NCI-H748 treated with DMSO at 0.1 percent for 48 hours (cell line): ENCODE data around the gene ADGRL3.
"Not testable (repeated sequence)": the region's sequence is repeated elsewhere in the genome, so short reads cannot be mapped to it uniquely, and the experiment has no call there.

Experiments
- DNase-seq: peaks from one replicate; lab custom pipeline; 2025; lab: John Stamatoyannopoulos, UW

The ADGRL3 gene

DNA sequence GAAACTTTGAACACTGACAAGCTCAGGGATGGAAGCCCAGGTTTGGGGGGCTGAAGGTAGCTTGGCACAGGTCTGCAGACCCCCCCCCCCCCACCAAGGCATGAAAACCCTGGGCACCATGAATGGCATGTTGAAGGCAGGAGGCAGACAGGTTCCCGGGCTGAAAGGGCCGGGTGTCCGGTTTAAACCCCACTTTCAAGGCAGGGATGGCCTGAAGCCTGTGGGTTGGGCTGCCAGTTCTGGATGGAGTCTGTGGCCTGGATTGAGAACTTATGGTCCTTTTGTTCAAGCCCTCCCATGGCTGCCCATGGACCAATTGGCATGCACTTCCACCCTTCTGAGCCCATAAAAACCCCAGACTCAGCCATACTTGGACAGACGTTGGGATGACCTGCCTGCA lies 616.9 kb downstream of the ADGRL3 start:
- DNase-seq: no peak

DNA sequence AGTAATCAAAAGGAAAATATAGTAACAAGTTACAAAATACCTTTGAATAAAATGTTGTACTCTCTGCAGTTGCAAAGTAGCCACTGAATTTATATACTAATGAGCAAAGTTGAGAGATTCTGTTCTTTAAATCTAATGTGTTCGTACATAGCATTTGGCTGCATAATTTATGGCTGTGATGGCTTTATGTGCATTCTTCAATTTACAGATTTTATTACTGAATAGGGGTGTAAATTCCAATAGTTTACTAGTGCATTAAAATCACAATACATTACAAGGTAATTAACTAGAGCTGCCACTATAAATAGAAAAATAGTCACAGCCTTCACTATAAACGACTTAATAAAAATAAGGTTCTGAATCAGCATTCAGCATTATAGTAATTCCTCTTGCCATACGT lies 620.0 kb downstream of the ADGRL3 start:
- DNase-seq: no peak

DNA sequence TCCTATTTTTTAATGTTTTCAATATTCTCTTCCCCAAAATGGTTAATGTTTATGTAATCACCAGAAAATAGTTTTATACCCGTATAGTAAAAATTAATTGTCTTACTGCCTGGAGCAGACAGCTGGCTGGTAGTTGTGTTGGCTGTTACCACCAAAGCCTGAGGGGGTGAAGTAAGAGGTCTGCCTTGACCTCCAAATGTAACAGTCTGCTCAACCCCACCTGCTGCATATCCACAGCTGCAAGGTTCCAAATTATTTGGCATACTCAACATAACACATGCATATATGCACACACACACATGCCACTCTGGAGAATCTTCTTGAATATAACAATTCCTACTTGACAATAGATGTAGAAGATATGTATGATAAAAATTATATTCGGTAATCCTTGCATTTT lies 624.3 kb downstream of the ADGRL3 start:
- no peak for DNase-seq

- DNase-seq: no peak
Observed at GRCh38 chr4:61827907-61828391, 627.8 kb downstream of the ADGRL3 start.

DNA sequence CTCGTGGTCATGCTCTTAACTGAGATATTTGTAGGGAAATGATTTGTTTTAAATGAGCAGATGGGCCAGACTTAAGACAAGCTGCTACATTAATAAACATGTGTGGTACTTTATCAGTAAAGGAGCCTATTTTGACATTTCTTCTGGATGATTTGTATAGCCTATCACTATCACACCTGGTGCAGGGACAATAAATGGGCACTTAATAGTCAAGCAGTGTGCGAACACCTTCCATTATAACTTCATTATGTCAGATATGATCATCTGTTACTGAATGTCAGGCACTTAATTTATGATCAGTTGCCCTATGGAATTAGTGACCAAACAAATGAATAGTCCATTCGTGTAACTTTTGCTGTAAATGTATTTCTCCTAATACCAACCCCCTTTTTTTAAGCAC lies 628.8 kb downstream of the ADGRL3 start:
- DNase-seq: peak; percentile 4

GRCh38 chr4:61831987-61832386 lies 631.9 kb downstream of the ADGRL3 start:
- no peak for DNase-seq

GRCh38 chr4:61837395-61837794 lies 637.3 kb downstream of the ADGRL3 start:
- no peak for DNase-seq

DNA sequence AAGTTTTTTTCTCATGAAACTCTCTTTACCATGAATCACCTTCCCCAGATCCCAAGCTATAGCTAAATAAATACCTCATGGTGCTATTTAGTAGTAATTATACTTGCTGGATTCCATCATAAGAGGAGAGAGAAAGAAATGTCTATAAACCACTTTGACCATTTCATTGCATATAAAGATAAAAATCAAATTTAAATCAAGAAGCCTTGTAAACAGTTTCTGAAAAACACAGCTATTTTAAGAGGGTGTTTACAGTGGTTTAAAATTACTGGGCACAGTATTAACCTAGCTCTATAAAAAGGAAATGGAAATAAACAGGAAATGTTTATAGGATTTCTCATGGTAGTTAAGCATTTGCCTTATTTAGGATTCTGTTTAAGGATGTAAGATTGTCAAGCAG lies 637.9 kb downstream of the ADGRL3 start:
- DNase-seq: no peak

- no peak for DNase-seq
Observed at GRCh38 chr4:61841714-61842113, 641.6 kb downstream of the ADGRL3 start.

- DNase-seq: no peak
Observed at GRCh38 chr4:61851126-61851525, 651.0 kb downstream of the ADGRL3 start.

DNA sequence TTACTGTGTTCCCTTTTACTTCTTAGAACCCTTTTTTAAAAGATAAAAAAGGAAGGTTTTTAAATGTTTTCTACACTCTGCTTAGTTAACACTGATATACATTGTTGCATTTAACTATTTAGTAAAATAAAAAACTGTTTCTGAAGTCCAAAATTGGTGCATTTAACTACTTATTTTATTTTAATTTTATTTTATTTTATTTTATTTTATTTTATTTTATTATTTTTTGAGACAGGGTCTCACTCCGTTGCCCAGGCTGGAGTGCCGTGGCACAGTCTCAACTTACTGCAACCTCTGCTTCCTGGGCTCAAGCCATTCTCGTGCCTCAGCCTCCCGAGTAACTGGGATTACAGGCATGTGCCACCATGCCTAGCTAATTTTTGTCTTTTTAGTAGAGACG lies 652.0 kb downstream of the ADGRL3 start:
- not testable (repeated sequence) for DNase-seq

DNA sequence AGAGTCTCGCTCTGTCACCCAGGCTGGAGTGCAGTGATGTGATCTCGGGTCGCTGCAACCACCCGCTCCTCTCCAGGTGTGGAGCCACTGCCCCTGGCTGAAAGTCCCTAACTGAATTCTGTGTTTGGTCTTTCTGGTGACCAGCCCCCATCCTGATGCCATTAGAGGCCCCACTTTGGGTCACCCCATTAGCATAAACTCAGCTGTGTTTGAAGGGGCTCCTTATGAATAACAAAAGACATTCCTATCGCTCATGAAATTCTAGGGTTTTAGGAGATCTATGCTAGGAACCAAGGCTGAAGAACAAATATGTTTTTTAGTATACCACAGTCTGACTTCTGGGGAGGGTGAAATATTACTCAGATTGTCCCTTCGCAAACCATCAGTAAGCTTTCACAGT lies 652.9 kb downstream of the ADGRL3 start:
- DNase-seq: no peak

- DNase-seq: no peak
Observed at GRCh38 chr4:61860376-61860775, 660.2 kb downstream of the ADGRL3 start.

DNA sequence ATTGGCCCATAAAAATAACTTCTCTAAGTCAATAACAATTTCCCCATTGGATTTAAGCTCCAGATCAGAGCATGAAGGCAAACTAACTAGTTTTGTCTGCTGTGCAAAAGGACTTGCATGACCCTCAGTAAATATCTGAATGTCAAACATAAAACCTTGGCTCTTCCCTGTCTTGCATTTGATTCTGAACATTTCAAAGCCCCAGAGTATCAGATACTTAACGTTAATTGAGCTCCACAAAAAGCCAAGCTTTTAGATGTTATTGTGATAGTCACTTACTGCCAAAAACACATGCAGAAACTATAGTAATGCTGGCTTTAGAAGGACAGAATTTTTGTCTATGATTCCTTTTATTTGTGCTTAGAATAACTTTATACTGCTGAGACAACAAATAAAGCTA lies 664.2 kb downstream of the ADGRL3 start:
- no peak for DNase-seq

GRCh38 chr4:61866378-61867030 lies 666.4 kb downstream of the ADGRL3 start:
- DNase-seq: no peak

- DNase-seq: no peak
Observed at GRCh38 chr4:61872983-61873382, 672.9 kb downstream of the ADGRL3 start.

GRCh38 chr4:61877266-61877665 lies 677.1 kb downstream of the ADGRL3 start:
- no peak for DNase-seq

GRCh38 chr4:61877893-61878292 lies 677.8 kb downstream of the ADGRL3 start:
- DNase-seq: no peak

DNA sequence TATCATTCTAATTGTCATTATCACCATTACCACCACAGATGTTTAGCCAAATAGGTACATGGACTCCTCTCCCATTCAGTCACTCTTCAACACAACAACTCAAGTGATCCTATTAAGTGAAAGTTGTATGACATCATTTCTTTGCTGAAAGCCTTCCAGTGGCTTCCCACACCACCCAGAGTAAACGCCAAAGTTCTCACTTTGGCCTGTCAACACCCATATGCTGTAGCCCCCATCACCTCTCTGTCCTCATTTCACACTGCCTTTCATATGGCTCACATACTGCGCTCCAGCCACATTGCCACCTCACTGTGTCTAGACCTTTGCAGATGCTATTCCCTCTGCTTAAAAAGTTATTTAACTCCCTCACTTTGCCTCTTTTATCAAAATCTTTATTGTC lies 682.3 kb downstream of the ADGRL3 start:
- no peak for DNase-seq

- DNase-seq: no peak
Observed at GRCh38 chr4:61886131-61886530, 686.0 kb downstream of the ADGRL3 start.

DNA sequence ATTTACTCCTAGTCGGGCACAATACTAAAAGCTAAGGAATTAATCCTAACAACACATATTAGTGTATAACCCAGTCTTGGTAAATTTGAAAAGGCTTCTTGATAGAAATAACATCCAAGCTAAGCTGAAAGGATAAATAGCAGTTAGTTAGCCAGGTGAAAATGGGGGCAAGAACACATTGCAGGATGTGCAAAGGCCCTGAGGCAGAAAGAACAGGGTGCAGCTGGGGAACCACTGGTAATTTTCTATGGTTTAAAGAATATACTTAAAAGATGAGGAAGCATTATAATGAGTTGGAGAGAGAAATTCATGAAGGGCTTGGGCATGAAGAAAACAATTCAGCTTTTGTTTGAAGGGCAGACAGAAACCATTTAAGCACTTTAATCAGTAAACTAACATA lies 689.0 kb downstream of the ADGRL3 start:
- no peak for DNase-seq

DNA sequence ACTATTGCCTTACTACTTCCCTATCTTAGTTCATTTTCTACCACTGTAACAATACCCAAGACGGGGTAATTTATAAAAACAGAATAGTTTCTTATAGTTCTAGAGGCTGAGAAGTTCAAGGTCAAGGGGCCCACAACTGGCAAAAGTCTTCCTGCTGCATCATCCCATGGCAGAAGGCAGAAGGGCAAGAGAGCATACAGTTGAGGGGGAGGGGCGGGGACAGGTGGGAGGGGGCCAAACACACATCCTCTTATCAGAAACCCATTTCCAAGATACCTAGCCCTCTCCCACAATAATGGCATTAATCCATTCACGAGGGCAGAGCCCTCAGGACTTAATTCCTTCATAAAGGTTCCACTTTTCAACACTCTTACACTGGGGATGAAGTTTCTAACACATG lies 690.2 kb downstream of the ADGRL3 start:
- DNase-seq: no peak

DNA sequence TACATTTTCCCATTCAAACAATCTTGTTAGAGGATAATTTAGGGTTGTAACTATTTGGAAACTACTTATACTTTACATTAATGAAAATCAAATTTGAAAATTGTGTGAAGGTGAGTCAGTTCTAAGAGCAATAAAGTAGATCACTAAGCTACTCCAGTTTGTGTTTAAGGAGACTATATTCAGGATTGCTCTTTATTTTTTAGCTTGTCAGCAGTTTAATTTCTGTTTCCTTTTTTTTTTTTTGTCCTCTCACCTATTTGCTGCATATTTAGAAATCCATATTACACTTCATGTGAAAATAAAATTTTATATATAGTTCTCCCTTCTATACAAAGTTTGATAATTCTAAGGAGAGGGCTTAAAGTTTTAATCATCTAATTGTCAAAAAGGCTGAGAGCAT lies 691.8 kb downstream of the ADGRL3 start:
- no peak for DNase-seq

DNA sequence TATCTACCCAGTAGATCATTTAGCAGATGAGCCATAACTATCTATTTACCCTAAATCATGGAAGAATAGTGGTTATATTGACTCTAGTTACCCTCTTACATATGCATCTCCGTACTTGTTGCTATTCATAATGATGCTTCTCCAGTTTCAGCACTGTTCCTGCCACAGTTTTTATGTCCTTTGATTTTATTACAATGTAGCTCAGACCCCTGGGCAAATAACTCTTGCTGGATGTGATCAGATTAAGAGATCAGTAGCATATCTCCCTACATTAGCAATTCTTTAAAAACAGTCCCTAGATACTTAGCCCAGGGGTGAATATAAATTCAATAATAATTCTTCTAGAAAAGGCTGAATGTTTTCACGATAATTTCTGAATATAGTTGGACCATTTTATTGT lies 696.5 kb downstream of the ADGRL3 start:
- peak; percentile 0 for DNase-seq
